GM23338 (cell line): Measurements from ENCODE around the gene ERF. TPM values are rescaled to one million over a fixed set of nuclear protein-coding genes. Genes with fewer than 3 reads are reported as not detected.

Experiments used
- ATAC-seq: fragments of 200-7000 bp; cut with Tn5 transposase; 3 replicates; pipeline ENCODE4 v1.9.1; 2020
- DNase-seq: peaks from one replicate; pipeline ENCODE4 v3.0.0-alpha.2; 2015; ENCODE audit warnings: low spot score
- H2AFZ ChIP-seq: fragments of 200-600 bp; sonication (generic); 2 replicates; pipeline ENCODE4 v1.8.0; 2016; ENCODE audit warnings: antibody characterized with exemption, mild to moderate bottlenecking, moderate library complexity
- H3F3A ChIP-seq: fragments of 200-600 bp; sonication (generic); replicated peaks from 2 replicates; pipeline ENCODE4 v1.8.0; 2017; ENCODE audit warnings: antibody characterized with exemption, mixed run types, low read depth
- H3K27ac ChIP-seq: fragments of 200-600 bp; sonication (generic); 2 replicates; pipeline ENCODE4 v1.6.1; 2016; ENCODE audit warnings: low read depth
- H3K27me3 ChIP-seq: fragments of 200-600 bp; sonication (generic); 2 replicates; pipeline ENCODE4 v1.8.0; 2016; ENCODE audit warnings: mild to moderate bottlenecking, mixed run types, moderate library complexity; ENCODE audit not compliant: insufficient read depth
- H3K36me3 ChIP-seq: fragments of 200-600 bp; sonication (generic); 2 replicates; pipeline ENCODE4 v1.8.0; 2016; ENCODE audit warnings: mild to moderate bottlenecking; ENCODE audit not compliant: insufficient read depth
- H3K4me1 ChIP-seq: fragments of 200-600 bp; sonication (generic); 2 replicates; pipeline ENCODE4 v1.8.0; 2016; ENCODE audit warnings: mild to moderate bottlenecking, moderate library complexity; ENCODE audit not compliant: insufficient read depth
- H3K4me2 ChIP-seq: fragments of 200-600 bp; sonication (generic); 2 replicates; pipeline ENCODE4 v1.7.1; 2017; ENCODE audit warnings: mixed run types
- H3K4me3 ChIP-seq: fragments of 200-600 bp; sonication (generic); 2 replicates; pipeline ENCODE4 v1.6.1; 2016; ENCODE audit warnings: mixed run types
- H3K79me2 ChIP-seq: fragments of 200-600 bp; sonication (generic); replicated peaks from 2 replicates; pipeline ENCODE4 v1.8.0; 2017; ENCODE audit warnings: mild to moderate bottlenecking; ENCODE audit not compliant: insufficient read depth
- H3K9me2 ChIP-seq: fragments of 200-600 bp; sonication (generic); 2 replicates; pipeline ENCODE4 v1.8.0; 2017; ENCODE audit not compliant: insufficient read depth
- H4K20me1 ChIP-seq: fragments of 200-600 bp; sonication (generic); replicated peaks from 2 replicates; pipeline ENCODE4 v1.8.0; 2017; ENCODE audit warnings: mild to moderate bottlenecking; ENCODE audit not compliant: insufficient read depth
- H3K27ac Mint-ChIP-seq: 2 replicates; pipeline ENCODE4 v1.8.0; 2020; ENCODE audit warnings: inconsistent platforms, mild to moderate bottlenecking, moderate library complexity, mixed read lengths
- H3K27me3 Mint-ChIP-seq: 3 replicates; pipeline ENCODE4 v1.8.0; 2022; ENCODE audit warnings: low read depth, mild to moderate bottlenecking, moderate library complexity, mixed read lengths, inconsistent platforms; ENCODE audit not compliant: insufficient read depth, poor library complexity
- H3K36me3 Mint-ChIP-seq: 3 replicates; pipeline ENCODE4 v1.8.0; 2021; ENCODE audit warnings: low read depth, mild to moderate bottlenecking, inconsistent platforms, moderate library complexity, mixed read lengths
- H3K4me1 Mint-ChIP-seq: 3 replicates; pipeline ENCODE4 v1.8.0; 2020; ENCODE audit warnings: mild to moderate bottlenecking, inconsistent platforms, mixed read lengths
- H3K4me3 Mint-ChIP-seq: 3 replicates; pipeline ENCODE4 v1.8.0; 2021; ENCODE audit warnings: moderate library complexity, mild to moderate bottlenecking, inconsistent platforms, mixed read lengths
- H3K9me3 Mint-ChIP-seq: 3 replicates; pipeline ENCODE4 v1.8.0; 2020; ENCODE audit warnings: moderate library complexity, mild to moderate bottlenecking, inconsistent platforms, mixed read lengths
- CREB1 ChIP-seq: fragments of 250-450 bp; sonication (Bioruptor Pico); IDR thresholded peaks from 2 replicates; pipeline ENCODE4 v1.5.0; 2020; ENCODE audit warnings: low read depth, mild to moderate bottlenecking, moderate library complexity
- EZH2phosphoT487 ChIP-seq: fragments of 200-600 bp; sonication (generic); IDR thresholded peaks from one replicate; pipeline ENCODE4 v1.8.1; 2018; ENCODE audit warnings: antibody characterized with exemption; ENCODE audit not compliant: unreplicated experiment
- JUNB ChIP-seq: IDR thresholded peaks from one replicate; pipeline ENCODE4 v1.6.1; 2016; ENCODE audit warnings: antibody characterized with exemption; ENCODE audit not compliant: unreplicated experiment
- NANOG ChIP-seq: IDR thresholded peaks from 2 replicates; pipeline ENCODE4 v1.6.1; 2016; ENCODE audit warnings: antibody characterized with exemption, borderline replicate concordance
- POLR2AphosphoS5 ChIP-seq: IDR thresholded peaks from 2 replicates; pipeline ENCODE4 v1.6.1; 2016; ENCODE audit warnings: antibody characterized with exemption, low read depth
- STAT1 ChIP-seq: IDR thresholded peaks from one replicate; pipeline ENCODE4 v1.6.1; 2016; ENCODE audit warnings: antibody characterized with exemption; ENCODE audit not compliant: unreplicated experiment
- ZNF331 ChIP-seq: fragments of 250-450 bp; sonication (Bioruptor Pico); IDR thresholded peaks from 2 replicates; pipeline ENCODE4 v1.5.0; 2020; ENCODE audit warnings: low read depth, mild to moderate bottlenecking, moderate library complexity
- polyA plus RNA-seq: library from polyadenylated mRNA; unstranded; fragments of >200 nt; fragmentation: Nextera tagmentation; extraction: Ambion mirVana; gene quantifications from 2 replicates; pipeline ENCODE4 v1.2.1, GENCODE V29; 2016
- total RNA-seq: library from RNA; depleted of rRNA; stranded (reverse); fragments of >200 nt; shearing (Covaris generic); gene quantifications from 2 replicates; pipeline ENCODE4 v1.2.3, GENCODE V29; 2014
- TF ChIP-seq, protein P1 (sequence below): IDR thresholded peaks from 2 replicates; pipeline ENCODE4 v1.6.1; 2016; ENCODE audit warnings: antibody characterized with exemption
- TF ChIP-seq, protein P2 (sequence below): fragments of 250-450 bp; sonication (Bioruptor Pico); IDR thresholded peaks from 2 replicates; pipeline ENCODE4 v1.5.0; 2020; ENCODE audit warnings: mild to moderate bottlenecking, moderate library complexity
- TF ChIP-seq, protein P3 (sequence below), 2 experiments: fragments of 200-600 bp in 1 of 2; sonication (generic) in 1 of 2; conservative IDR thresholded peaks; 2 replicates each; pipeline versions ENCODE4 v1.5.1 to v1.6.1; 2016 to 2017; ENCODE audit warnings: antibody characterized with exemption in 2 of 2, low read depth in 2 of 2, mild to moderate bottlenecking in 2 of 2, moderate library complexity in 1 of 2

ERF gene
- total and polyA plus RNA-seq, 2 experiments from 2014 or later, result 29.4 to 49.4 TPM

DNA sequence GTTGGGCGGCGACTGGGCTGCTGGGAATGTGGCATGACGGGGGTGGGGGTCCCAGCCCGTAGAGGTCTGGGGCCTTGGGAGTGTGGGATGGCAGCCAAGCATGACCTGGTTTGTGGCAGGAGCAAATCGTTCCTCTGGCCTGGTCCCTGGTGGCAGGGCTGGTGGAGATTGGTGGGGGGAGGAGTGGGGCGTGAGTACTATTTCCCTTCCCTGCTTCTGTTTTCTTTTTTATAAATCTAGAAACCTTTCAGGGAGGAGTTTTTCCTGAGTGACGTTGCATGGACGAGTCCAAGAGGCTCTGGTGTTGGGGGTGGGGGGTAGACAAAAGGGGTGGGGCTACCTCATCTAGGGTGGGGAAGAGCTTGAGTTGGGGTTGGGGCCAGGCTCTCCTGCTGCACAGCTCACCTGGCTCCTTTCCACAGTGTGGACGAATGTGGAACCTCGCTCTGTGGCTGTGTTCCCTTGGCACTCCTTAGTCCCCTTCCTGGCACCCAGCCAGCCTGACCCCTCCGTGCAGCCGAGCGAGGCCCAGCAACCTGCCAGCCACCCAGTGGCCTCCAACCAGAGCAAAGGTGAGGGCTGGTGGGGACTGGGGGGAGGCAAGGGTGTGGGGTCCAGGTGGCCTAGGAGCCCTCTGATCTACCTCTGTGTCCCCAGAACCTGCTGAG lies 31.6 kb upstream of the ERF start:
- ATAC-seq, result no peak

More for the DNA sequence above, 31.6 kb upstream of the ERF start:
- Mint-ChIP-seq H3K9me3 (no peaks in the 10 kb centered on the region), H3K27ac (0 out of 2 replicates have a peak overlapping the region, but pooled peaks have one; percentile 31), H3K4me3 (peak overlapping the region; percentile 19; the same call in 1 of the 3 replicates), H3K4me1 (peaks cover 32% of the 10 kb centered on the region), H3K36me3 (peaks cover 16% of the 10 kb centered on the region), H3K27me3 (peaks cover 21% of the 10 kb centered on the region)
- Histone ChIP-seq H3K4me2 (no peak overlapping the region), H3K4me3 (no peak overlapping the region), H3K36me3 (peaks cover 4% of the 10 kb centered on the region; the same call in 1 of the 2 replicates), H3K4me1 (peaks cover 23% of the 10 kb centered on the region), H3K79me2 (peaks cover 20% of the 10 kb centered on the region), H4K20me1 (peaks cover 4% of the 10 kb centered on the region; the same call in 1 of the 2 replicates), H3K27me3 (no peaks in the 10 kb centered on the region), H3K27ac (no peak overlapping the region), H3F3A (peaks cover 19% of the 10 kb centered on the region), H3K9me2 (no peaks in the 10 kb centered on the region), H2AFZ (no peak overlapping the region)
- DNase-seq, result no peak
- TF ChIP-seq, protein P1, sequence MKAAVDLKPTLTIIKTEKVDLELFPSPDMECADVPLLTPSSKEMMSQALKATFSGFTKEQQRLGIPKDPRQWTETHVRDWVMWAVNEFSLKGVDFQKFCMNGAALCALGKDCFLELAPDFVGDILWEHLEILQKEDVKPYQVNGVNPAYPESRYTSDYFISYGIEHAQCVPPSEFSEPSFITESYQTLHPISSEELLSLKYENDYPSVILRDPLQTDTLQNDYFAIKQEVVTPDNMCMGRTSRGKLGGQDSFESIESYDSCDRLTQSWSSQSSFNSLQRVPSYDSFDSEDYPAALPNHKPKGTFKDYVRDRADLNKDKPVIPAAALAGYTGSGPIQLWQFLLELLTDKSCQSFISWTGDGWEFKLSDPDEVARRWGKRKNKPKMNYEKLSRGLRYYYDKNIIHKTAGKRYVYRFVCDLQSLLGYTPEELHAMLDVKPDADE, result no peak
- TF ChIP-seq, protein P2, sequence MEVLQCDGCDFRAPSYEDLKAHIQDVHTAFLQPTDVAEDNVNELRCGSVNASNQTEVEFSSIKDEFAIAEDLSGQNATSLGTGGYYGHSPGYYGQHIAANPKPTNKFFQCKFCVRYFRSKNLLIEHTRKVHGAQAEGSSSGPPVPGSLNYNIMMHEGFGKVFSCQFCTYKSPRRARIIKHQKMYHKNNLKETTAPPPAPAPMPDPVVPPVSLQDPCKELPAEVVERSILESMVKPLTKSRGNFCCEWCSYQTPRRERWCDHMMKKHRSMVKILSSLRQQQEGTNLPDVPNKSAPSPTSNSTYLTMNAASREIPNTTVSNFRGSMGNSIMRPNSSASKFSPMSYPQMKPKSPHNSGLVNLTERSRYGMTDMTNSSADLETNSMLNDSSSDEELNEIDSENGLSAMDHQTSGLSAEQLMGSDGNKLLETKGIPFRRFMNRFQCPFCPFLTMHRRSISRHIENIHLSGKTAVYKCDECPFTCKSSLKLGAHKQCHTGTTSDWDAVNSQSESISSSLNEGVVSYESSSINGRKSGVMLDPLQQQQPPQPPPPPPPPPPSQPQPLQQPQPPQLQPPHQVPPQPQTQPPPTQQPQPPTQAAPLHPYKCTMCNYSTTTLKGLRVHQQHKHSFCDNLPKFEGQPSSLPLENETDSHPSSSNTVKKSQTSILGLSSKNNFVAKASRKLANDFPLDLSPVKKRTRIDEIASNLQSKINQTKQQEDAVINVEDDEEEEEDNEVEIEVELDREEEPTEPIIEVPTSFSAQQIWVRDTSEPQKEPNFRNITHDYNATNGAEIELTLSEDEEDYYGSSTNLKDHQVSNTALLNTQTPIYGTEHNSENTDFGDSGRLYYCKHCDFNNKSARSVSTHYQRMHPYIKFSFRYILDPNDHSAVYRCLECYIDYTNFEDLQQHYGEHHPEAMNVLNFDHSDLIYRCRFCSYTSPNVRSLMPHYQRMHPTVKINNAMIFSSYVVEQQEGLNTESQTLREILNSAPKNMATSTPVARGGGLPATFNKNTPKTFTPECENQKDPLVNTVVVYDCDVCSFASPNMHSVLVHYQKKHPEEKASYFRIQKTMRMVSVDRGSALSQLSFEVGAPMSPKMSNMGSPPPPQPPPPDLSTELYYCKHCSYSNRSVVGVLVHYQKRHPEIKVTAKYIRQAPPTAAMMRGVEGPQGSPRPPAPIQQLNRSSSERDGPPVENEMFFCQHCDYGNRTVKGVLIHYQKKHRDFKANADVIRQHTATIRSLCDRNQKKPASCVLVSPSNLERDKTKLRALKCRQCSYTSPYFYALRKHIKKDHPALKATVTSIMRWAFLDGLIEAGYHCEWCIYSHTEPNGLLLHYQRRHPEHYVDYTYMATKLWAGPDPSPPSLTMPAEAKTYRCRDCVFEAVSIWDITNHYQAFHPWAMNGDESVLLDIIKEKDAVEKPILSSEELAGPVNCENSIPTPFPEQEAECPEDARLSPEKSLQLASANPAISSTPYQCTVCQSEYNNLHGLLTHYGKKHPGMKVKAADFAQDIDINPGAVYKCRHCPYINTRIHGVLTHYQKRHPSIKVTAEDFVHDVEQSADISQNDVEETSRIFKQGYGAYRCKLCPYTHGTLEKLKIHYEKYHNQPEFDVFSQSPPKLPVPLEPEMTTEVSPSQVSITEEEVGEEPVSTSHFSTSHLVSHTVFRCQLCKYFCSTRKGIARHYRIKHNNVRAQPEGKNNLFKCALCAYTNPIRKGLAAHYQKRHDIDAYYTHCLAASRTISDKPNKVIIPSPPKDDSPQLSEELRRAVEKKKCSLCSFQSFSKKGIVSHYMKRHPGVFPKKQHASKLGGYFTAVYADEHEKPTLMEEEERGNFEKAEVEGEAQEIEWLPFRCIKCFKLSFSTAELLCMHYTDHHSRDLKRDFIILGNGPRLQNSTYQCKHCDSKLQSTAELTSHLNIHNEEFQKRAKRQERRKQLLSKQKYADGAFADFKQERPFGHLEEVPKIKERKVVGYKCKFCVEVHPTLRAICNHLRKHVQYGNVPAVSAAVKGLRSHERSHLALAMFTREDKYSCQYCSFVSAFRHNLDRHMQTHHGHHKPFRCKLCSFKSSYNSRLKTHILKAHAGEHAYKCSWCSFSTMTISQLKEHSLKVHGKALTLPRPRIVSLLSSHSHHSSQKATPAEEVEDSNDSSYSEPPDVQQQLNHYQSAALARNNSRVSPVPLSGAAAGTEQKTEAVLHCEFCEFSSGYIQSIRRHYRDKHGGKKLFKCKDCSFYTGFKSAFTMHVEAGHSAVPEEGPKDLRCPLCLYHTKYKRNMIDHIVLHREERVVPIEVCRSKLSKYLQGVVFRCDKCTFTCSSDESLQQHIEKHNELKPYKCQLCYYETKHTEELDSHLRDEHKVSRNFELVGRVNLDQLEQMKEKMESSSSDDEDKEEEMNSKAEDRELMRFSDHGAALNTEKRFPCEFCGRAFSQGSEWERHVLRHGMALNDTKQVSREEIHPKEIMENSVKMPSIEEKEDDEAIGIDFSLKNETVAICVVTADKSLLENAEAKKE (CRISPR knock-in tag), result no peak
- TF ChIP-seq CREB1 (CRISPR knock-in tag) (no peak), POLR2AphosphoS5 (no peak), STAT1 (no peak), ZNF331 (CRISPR knock-in tag) (no peak), EZH2phosphoT487 (no peak), JUNB (no peak), NANOG (no peak)
- TF ChIP-seq, protein P3, sequence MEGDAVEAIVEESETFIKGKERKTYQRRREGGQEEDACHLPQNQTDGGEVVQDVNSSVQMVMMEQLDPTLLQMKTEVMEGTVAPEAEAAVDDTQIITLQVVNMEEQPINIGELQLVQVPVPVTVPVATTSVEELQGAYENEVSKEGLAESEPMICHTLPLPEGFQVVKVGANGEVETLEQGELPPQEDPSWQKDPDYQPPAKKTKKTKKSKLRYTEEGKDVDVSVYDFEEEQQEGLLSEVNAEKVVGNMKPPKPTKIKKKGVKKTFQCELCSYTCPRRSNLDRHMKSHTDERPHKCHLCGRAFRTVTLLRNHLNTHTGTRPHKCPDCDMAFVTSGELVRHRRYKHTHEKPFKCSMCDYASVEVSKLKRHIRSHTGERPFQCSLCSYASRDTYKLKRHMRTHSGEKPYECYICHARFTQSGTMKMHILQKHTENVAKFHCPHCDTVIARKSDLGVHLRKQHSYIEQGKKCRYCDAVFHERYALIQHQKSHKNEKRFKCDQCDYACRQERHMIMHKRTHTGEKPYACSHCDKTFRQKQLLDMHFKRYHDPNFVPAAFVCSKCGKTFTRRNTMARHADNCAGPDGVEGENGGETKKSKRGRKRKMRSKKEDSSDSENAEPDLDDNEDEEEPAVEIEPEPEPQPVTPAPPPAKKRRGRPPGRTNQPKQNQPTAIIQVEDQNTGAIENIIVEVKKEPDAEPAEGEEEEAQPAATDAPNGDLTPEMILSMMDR (conservative IDR thresholded peaks at IDR 0.05; ENCODE audit: low read depth in 2 of 2), result no peak
